Astrocyte (in vitro differentiated cells and primary cell): ENCODE data around the gene VKORC1. TPM values are rescaled to one million over a fixed set of nuclear protein-coding genes. Genes with fewer than 3 reads are reported as not detected.

ENCODE experiments used
- DNase-seq: peaks from one replicate; pipeline ENCODE4 v3.0.0-alpha.2; 2010; ENCODE audit warnings: low read depth
- FAIRE-seq: peaks from 2 replicates; lab custom pipeline; 2011; peaks lifted over from hg19 to GRCh38; lab: Jason Lieb, UNC
- H2AFZ ChIP-seq: 2 replicates; pipeline ENCODE4 v1.6.0; 2012; ENCODE audit warnings: low read depth, low read length, inconsistent platforms
- H3K27ac ChIP-seq: 2 replicates; pipeline ENCODE4 v1.5.1; 2011; ENCODE audit warnings: low read depth, low read length, inconsistent platforms
- H3K27me3 ChIP-seq: 2 replicates; pipeline ENCODE4 v1.6.0; 2011; ENCODE audit warnings: low read length, inconsistent platforms; ENCODE audit not compliant: insufficient read depth
- H3K36me3 ChIP-seq: 2 replicates; pipeline ENCODE4 v1.5.1; 2011; ENCODE audit warnings: low read length, inconsistent platforms; ENCODE audit not compliant: insufficient read depth
- H3K4me1 ChIP-seq: 2 replicates; pipeline ENCODE4 v1.5.1; 2011; ENCODE audit warnings: low read length, inconsistent platforms; ENCODE audit not compliant: insufficient read depth
- H3K4me2 ChIP-seq: 2 replicates; pipeline ENCODE4 v1.6.0; 2012; ENCODE audit warnings: low read length, inconsistent platforms
- H3K4me3 ChIP-seq: 2 replicates; pipeline ENCODE4 v1.5.1; 2011; ENCODE audit warnings: low read depth, mild to moderate bottlenecking, low read length, inconsistent platforms; ENCODE audit not compliant: insufficient read depth
- H3K79me2 ChIP-seq: 2 replicates; pipeline ENCODE4 v1.6.0; 2012; ENCODE audit warnings: mild to moderate bottlenecking, low read length, inconsistent platforms; ENCODE audit not compliant: insufficient read depth
- H3K9ac ChIP-seq: 2 replicates; pipeline ENCODE4 v1.6.0; 2012; ENCODE audit warnings: mild to moderate bottlenecking, low read length, inconsistent platforms
- H3K9me3 ChIP-seq: 2 replicates; pipeline ENCODE4 v1.5.1; 2012; ENCODE audit warnings: low read depth, mild to moderate bottlenecking, low read length, inconsistent platforms; ENCODE audit not compliant: insufficient read depth
- H4K20me1 ChIP-seq: 2 replicates; pipeline ENCODE4 v1.6.0; 2012; ENCODE audit warnings: low read length, inconsistent platforms; ENCODE audit not compliant: insufficient read depth
- H3K27ac Mint-ChIP-seq: one replicate; pipeline ENCODE4 v1.8.0; 2021; ENCODE audit warnings: mild to moderate bottlenecking, mixed read lengths; ENCODE audit not compliant: unreplicated experiment
- H3K27me3 Mint-ChIP-seq: one replicate; pipeline ENCODE4 v1.8.0; 2021; ENCODE audit warnings: low read depth, mixed read lengths; ENCODE audit not compliant: unreplicated experiment
- H3K36me3 Mint-ChIP-seq: one replicate; pipeline ENCODE4 v1.8.0; 2021; ENCODE audit warnings: low read depth, mixed read lengths; ENCODE audit not compliant: unreplicated experiment
- H3K4me1 Mint-ChIP-seq: one replicate; pipeline ENCODE4 v1.8.0; 2021; ENCODE audit warnings: low read depth, mixed read lengths; ENCODE audit not compliant: unreplicated experiment
- H3K4me3 Mint-ChIP-seq: one replicate; pipeline ENCODE4 v1.8.0; 2021; ENCODE audit warnings: mild to moderate bottlenecking, moderate library complexity, mixed read lengths; ENCODE audit not compliant: unreplicated experiment
- H3K9me3 Mint-ChIP-seq: one replicate; pipeline ENCODE4 v1.8.0; 2021; ENCODE audit warnings: mild to moderate bottlenecking, mixed read lengths; ENCODE audit not compliant: unreplicated experiment
- EZH2 ChIP-seq: IDR thresholded peaks from 2 replicates; pipeline ENCODE4 v1.6.1; 2012; ENCODE audit warnings: mild to moderate bottlenecking, low read length, inconsistent platforms; ENCODE audit not compliant: insufficient read depth
- total RNA-seq: library from RNA; stranded (reverse); gene quantifications from 2 replicates; pipeline ENCODE4 v1.2.1, GENCODE V29; 2021
- TF ChIP-seq, protein P1 (sequence below): IDR thresholded peaks from 2 replicates; pipeline ENCODE4 v1.5.1; 2011; ENCODE audit warnings: low read depth, mild to moderate bottlenecking, inconsistent platforms, low read length, moderate library complexity; ENCODE audit not compliant: insufficient read depth

The VKORC1 gene
- total RNA-seq, 1 donor from 2014 or later: 133 TPM

DNA sequence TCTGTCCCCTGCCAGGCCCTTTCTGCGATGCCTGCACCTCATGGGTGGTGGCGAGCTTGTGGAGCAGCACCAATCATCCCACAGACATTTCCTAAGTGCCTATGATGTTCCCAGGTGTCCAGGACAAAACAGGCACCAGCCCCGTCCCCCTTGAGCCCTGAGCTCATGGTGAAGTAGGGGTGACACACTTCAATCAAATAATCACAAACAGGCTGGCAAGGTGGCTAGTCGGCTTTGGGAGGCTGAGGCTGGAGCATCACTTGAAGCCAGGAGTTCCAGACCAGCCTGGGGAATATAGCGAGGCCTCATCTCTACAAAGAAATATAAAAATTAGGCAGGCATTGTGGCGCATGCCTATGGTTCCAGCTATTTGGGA, 41.7 kb upstream of the VKORC1 start:
- Histone ChIP-seq H3K36me3 (no peaks in the 10 kb centered on the region), H3K9ac (no peak overlapping the region), H3K27ac (no peak overlapping the region), H3K4me3 (no peak overlapping the region), H2AFZ (no peak overlapping the region), H3K4me1 (peaks cover 25% of the 10 kb centered on the region), H3K27me3 (no peaks in the 10 kb centered on the region), H4K20me1 (no peaks in the 10 kb centered on the region), H3K4me2 (no peak overlapping the region), H3K79me2 (no peaks in the 10 kb centered on the region), H3K9me3 (no peaks in the 10 kb centered on the region)
- Mint-ChIP-seq H3K4me3 (no peak overlapping the region), H3K4me1 (peaks cover 9% of the 10 kb centered on the region), H3K36me3 (peaks cover 3% of the 10 kb centered on the region), H3K27ac (no peak overlapping the region), H3K9me3 (peaks cover 2% of the 10 kb centered on the region), H3K27me3 (peaks cover 6% of the 10 kb centered on the region)
- TF ChIP-seq, protein P1, sequence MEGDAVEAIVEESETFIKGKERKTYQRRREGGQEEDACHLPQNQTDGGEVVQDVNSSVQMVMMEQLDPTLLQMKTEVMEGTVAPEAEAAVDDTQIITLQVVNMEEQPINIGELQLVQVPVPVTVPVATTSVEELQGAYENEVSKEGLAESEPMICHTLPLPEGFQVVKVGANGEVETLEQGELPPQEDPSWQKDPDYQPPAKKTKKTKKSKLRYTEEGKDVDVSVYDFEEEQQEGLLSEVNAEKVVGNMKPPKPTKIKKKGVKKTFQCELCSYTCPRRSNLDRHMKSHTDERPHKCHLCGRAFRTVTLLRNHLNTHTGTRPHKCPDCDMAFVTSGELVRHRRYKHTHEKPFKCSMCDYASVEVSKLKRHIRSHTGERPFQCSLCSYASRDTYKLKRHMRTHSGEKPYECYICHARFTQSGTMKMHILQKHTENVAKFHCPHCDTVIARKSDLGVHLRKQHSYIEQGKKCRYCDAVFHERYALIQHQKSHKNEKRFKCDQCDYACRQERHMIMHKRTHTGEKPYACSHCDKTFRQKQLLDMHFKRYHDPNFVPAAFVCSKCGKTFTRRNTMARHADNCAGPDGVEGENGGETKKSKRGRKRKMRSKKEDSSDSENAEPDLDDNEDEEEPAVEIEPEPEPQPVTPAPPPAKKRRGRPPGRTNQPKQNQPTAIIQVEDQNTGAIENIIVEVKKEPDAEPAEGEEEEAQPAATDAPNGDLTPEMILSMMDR: no peak
- no peak for TF ChIP-seq EZH2
- DNase-seq (no peak), FAIRE-seq (no peak)

DNA sequence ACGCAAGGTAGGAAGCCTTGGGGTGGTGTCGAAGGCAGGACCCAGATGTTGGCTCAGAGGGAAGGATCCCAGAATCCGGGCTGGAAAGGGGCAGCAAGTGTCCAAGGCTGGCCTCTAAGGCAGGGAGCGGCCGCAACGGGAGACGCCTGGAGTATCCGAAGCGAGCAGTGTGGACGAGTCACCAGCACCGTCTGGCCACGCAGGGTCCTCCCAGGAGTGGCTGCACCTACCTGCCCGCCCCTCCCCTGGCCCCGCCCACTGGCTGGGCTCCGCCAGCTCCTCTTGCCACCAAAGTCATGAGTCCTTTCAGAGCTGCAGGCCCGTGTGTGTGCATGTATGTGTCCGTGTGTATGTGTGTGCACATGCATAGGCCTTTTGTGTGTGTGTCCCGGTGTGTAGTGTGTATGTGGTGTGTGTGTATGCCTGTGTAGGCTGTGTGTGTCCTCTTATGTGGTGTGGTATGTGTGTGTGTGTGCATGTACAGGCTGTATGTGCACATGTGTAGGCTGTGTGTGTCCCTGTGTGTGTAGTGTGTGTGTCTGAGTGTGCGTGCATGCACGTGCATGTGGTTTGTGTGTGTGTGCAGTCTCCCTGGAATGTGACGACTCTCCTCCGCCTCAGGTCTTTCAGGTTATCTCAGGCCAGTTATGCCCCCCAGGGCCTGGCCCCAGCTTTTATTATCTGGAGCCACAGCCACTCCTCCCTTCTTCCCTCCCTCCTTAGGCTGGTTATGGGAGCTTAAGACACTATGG, 41.1 kb upstream of the VKORC1 start, which contains the start of gene PRSS8:
Gene PRSS8 (minus strand): TSS at position 193 of the 752 bp plus-strand sequence. CDS start 229 bp downstream, outside the sequence.
- H2AFZ ChIP-seq: no peak within 1 kb of the TSS
- TF ChIP-seq EZH2: no peak
- TF ChIP-seq, protein P1: no peak
- Mint-ChIP-seq H3K9me3 (peaks cover 2% of the 10 kb centered on the region), H3K27ac (peak within 1 kb of the TSS; percentile 18), H3K27me3 (peaks cover 6% of the 10 kb centered on the region), H3K4me3 (peak within 1 kb of the TSS; percentile 50), H3K36me3 (peaks cover 6% of the 10 kb centered on the region), H3K4me1 (peaks cover 9% of the 10 kb centered on the region)
- no peaks in the 10 kb centered on the region for H3K79me2 ChIP-seq
- no peaks in the 10 kb centered on the region for H3K9me3 ChIP-seq
- DNase-seq (no peak), FAIRE-seq (no peak)
- H3K4me3 ChIP-seq: no peak within 1 kb of the TSS
- no peaks in the 10 kb centered on the region for H4K20me1 ChIP-seq
- no peaks in the 10 kb centered on the region for H3K36me3 ChIP-seq
- no peak within 1 kb of the TSS for H3K9ac ChIP-seq
- no peaks in the 10 kb centered on the region for H3K27me3 ChIP-seq
- peak within 1 kb of the TSS; percentile 22 for H3K4me2 ChIP-seq
- H3K27ac ChIP-seq: no peak within 1 kb of the TSS
- H3K4me1 ChIP-seq: peaks cover 25% of the 10 kb centered on the region
